Measurements from ENCODE around the gene PDE6B.

DNA sequence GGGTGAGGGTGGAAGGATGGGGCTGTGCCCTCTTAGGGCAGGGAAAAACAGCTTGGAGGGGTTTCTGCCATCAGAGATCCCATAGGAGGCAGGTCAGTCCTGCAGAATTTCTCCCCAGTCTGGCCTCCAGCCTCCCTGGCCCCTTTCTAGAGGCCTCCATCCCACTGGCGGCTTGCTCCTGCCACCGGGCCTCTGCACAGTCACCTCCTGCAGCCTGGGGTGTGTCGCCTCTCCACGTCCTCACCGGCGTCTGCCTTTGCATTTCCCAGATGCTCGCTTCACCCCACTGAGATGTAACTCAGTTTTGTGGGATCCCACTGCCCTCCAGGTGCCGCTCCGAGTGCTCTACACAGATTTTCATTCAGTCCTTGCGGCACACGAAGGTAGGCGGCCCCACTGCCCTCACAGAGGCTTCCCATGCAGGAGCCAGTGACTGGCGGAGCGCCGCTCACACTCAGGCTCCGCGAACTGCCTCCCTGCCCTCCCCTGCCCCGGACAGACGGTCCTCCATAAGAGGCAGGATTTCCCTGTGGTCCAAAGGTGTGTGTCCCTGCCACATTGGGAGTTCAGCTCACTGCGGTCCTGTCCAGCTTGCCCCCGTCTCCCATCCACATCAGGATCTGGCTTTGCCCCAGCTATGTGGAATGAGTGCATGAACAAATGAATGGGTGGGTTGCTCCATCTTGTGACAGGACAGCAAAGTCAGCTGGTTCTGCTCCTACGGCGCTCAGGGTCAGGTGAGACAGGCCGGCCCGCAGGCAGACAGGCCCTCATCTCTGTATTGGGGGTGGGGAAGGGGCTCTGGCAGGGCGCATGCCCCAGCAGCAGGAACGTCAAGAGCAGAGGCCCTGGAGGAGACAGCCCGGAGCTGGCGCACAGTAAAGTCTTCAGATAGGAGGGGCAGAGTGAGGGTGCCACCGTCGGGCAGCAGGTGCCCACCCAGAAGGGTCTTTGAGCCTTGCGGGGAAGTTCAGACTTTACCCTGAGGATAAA is 46.6 kb upstream of the PDE6B start:
- TF ChIP-seq CTCF (IDR thresholded peaks at IDR 0.05 in 4 of 5, conservative IDR thresholded peaks at IDR 0.05 in 1 of 5): no peak
- TF ChIP-seq POLR2A (IDR thresholded peaks at IDR 0.05): no peak

Measured in gastrocnemius medialis (tissue), 4 donors.